Stomach (tissue), 4 donors: ENCODE data around the gene CYP2W1.

Source experiments
- CTCF ChIP-seq, 7 experiments: fragments of 450-650 bp in 4 of 7; fragments of 200-600 bp in 3 of 7; sonication (generic) in 3 of 7; IDR thresholded peaks; one replicate each; pipeline ENCODE4 v1.5.1; 2016 to 2019; ENCODE audit warnings: antibody characterized with exemption in 7 of 7, control low read depth in 2 of 7, mild to moderate bottlenecking in 1 of 7
- EP300 ChIP-seq: sonication (generic); formaldehyde crosslinking; IDR thresholded peaks from one replicate; pipeline ENCODE4 v1.6.1; 2017; ENCODE audit warnings: antibody characterized with exemption
- POLR2A ChIP-seq, 4 donors: fragments of 450-650 bp; IDR thresholded peaks; one replicate each; pipeline ENCODE4 v1.6.1; 2016; ENCODE audit warnings: antibody characterized with exemption in 4 of 4, control low read depth in 2 of 4, mild to moderate bottlenecking in 1 of 4, moderate library complexity in 1 of 4

GRCh38 chr7:988426-988911 lies 5.5 kb downstream of the CYP2W1 start:
- TF ChIP-seq CTCF (IDR thresholded peaks at IDR 0.05): no peak
- TF ChIP-seq POLR2A (IDR thresholded peaks at IDR 0.05): no peak
- TF ChIP-seq EP300: no peak
